Bronchial epithelial cell (primary cell): ENCODE measurements around the gene MOGAT2. TPM values are rescaled to one million over a fixed set of nuclear protein-coding genes. Genes with fewer than 3 reads are reported as not detected.

Source experiments
- DNase-seq: peaks from one replicate; pipeline ENCODE4 v3.0.0-alpha.2; 2010; ENCODE audit warnings: low read depth
- FAIRE-seq: peaks from 2 replicates; lab custom pipeline; 2011; peaks lifted over from hg19 to GRCh38; lab: Jason Lieb, UNC
- H3K27me3 ChIP-seq: 2 replicates; pipeline ENCODE4 v1.5.1; 2011; ENCODE audit warnings: low read length; ENCODE audit not compliant: control insufficient read depth, insufficient read depth
- H3K36me3 ChIP-seq: 2 replicates; pipeline ENCODE4 v1.5.1; 2011; ENCODE audit warnings: low read length; ENCODE audit not compliant: control insufficient read depth, insufficient read depth
- H3K4me3 ChIP-seq: 2 replicates; pipeline ENCODE4 v1.5.1; 2011; ENCODE audit warnings: mild to moderate bottlenecking, low read depth, low read length, control low read depth
- total RNA-seq: library from RNA; depleted of rRNA; stranded (reverse); fragments of >200 nt; gene quantifications from 2 replicates; pipeline ENCODE4 v1.2.1, GENCODE V29; 2014
- TF ChIP-seq, protein P1 (sequence below): IDR thresholded peaks from 2 replicates; pipeline ENCODE4 v1.5.1; 2011; ENCODE audit warnings: mild to moderate bottlenecking, moderate library complexity, low read length, control low read depth, inconsistent platforms; ENCODE audit not compliant: insufficient read depth, severe bottlenecking

Gene MOGAT2
- not detected in 2 replicates for total RNA-seq

DNA sequence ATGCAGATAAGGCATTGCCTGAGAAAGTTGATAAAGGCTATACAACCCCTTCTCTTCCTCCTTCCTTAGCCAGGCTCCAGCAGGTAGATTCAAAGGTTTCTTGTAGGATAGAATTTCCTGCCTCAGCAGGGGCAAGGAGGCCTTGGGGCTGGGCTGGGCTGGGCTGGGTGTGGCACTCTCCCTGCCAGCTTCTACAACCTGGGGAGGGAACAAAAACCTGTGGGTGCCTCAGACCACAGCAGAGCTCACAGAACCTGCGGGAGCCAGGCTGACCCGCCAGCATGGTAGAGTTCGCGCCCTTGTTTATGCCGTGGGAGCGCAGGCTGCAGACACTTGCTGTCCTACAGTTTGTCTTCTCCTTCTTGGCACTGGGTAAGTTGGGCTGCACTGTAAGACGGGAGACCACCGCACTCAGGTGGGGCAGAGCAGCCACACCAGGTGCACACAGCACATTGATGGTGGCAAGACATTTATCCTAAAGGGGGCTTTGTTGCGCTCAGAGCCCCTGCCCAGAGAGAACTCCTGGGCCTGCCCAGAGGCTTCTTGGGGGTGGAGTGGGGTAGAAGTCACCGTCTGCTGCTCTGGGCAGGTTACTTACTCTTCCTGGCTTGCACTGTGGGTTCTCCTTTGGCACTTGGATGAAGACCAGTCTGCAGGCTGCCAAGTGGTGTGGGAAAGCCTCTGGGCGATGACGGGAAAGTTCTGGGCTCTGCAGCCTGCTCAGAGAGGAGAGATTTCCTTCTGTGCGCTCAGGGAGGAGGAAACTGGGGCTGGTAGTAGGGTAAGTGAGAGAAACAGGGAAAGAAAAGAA is at the start of gene MOGAT2:
Gene MOGAT2 (plus strand): TSS at position 231 of the 811 bp plus-strand sequence. CDS start 51 bp downstream, at position 282.
- TF ChIP-seq, protein P1, sequence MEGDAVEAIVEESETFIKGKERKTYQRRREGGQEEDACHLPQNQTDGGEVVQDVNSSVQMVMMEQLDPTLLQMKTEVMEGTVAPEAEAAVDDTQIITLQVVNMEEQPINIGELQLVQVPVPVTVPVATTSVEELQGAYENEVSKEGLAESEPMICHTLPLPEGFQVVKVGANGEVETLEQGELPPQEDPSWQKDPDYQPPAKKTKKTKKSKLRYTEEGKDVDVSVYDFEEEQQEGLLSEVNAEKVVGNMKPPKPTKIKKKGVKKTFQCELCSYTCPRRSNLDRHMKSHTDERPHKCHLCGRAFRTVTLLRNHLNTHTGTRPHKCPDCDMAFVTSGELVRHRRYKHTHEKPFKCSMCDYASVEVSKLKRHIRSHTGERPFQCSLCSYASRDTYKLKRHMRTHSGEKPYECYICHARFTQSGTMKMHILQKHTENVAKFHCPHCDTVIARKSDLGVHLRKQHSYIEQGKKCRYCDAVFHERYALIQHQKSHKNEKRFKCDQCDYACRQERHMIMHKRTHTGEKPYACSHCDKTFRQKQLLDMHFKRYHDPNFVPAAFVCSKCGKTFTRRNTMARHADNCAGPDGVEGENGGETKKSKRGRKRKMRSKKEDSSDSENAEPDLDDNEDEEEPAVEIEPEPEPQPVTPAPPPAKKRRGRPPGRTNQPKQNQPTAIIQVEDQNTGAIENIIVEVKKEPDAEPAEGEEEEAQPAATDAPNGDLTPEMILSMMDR, result no peak
- Histone ChIP-seq H3K36me3 (no peaks in the 10 kb centered on the region), H3K4me3 (no peak within 1 kb of the TSS), H3K27me3 (no peaks in the 10 kb centered on the region)
- DNase-seq, result no peak
- no peak for FAIRE-seq

DNA sequence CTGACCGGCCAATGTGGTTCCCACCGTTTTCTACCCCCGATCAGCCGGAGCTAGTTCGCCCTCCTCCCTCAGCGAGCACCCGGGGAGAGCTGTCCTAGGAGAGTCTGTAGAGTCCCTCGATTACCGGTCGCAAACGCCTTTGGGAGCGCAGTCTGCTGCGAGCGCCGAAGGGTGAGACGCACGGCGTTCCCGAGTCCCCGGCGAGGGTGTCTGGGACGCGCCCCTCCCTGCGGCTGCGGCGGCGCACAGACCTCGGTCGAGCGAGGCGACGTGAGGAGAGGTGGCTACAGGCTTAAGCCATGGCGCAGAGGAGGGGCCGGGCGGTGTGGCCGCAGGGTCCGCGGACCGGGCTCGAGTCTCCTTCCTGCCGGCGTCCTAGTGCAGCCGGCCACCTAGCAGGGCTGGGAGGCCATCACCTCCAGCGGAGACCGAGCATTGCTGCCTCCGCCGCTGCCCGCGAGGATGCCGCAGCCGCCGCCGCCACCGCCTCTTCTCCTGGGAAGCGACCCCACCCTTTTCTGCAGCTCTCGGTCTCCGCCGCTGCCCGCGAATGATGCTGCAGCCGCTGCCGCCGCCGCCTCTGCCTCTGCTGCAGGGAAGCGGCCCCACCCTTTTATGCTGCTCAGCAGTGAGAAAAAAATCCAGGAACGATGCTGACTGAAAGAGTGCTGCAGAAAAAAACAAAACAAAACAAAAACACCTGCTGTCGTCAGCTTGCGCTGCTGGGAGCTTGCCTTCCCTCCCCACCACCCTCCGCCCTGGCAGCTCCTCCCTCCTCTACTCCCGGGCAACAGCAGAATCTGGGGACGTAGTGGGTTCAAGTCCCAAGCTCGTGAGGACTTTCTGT is 49.0 kb upstream of the MOGAT2 start, which contains the start of gene MAP6:
Gene MAP6 (minus strand): TSS at position 588 of the 847 bp plus-strand sequence. CDS start 669 bp downstream, outside the sequence.
- Histone ChIP-seq H3K36me3 (no peaks in the 10 kb centered on the region), H3K4me3 (peak within 1 kb of the TSS; percentile 17), H3K27me3 (peaks cover 34% of the 10 kb centered on the region)
- no peak for FAIRE-seq
- DNase-seq, result peak; percentile 11
- TF ChIP-seq, protein P1, result no peak

DNA sequence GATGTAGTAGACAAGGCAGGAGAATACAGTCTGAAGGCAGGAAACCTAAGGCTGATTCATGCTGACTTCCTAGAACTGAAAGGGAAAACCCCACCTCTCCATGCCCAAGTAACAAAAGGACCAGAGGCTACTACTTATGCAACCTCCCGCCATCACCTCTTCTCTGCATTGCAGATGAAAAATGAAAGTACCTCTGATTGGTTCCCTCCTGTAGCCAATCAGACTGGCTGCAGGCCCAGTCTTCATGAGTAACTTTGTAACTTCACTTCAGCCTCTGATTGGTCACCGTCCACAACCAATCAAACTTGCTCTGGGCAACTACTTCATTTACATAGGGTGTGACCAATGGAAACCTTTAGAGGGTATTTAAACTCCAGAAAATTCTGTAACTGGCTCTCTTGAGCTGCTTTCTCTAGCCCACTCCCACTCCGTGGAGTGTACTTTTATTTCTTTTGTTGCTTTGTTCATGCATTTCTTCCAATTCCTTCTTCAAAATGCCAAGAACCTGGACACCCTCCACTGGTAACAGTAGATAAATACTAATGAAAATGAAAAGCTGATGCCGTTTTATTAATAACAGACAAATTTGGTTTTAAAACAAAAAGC is 43.6 kb upstream of the MOGAT2 start:
- TF ChIP-seq, protein P1, result no peak
- no peak for FAIRE-seq
- no peak overlapping the region for H3K4me3 ChIP-seq
- H3K27me3 ChIP-seq, result peaks cover 14% of the 10 kb centered on the region
- H3K36me3 ChIP-seq, result no peaks in the 10 kb centered on the region
- DNase-seq, result peak; percentile 84

DNA sequence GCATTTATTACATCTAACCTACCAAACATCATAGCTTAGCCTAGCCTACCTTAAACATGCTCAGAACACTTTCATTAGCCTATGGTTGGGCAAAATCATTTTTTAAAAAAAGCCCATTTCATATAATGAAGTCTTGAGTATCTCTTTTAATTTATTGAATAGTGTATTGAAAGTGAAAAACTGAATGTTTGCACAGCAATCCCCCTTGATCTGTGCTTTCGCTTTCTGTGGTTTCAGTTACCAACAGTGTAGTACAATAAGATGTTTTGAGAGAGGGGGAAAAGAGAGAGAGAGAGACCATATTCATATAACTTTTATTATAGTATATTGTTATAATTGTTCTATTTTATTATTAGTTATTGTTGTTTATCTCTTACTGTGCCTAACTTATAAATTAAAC is 40.4 kb upstream of the MOGAT2 start:
- FAIRE-seq (no peak), DNase-seq (no peak)
- Histone ChIP-seq H3K27me3 (no peaks in the 10 kb centered on the region), H3K4me3 (no peak overlapping the region), H3K36me3 (no peaks in the 10 kb centered on the region)
- TF ChIP-seq, protein P1, result no peak

DNA sequence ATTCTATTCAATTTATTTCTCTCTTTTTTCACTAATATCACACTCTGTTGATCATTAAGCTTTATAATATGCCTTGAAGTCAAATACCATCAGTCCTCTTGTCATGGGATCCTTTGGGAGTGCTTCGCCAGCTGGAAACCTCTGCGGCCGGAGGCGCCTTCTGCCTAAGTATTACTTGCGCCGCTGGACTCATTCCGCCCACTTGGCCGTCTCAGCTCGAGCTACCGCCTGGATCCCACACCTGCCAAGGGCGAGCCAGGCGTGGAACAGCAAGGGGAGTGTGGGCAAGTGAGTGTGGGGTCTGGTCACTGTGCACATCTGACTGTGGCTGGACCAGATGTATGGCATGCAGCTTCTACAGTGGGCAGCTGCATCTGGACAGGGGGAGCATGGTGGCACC is 39.7 kb upstream of the MOGAT2 start:
- no peak for FAIRE-seq
- H3K27me3 ChIP-seq, result no peaks in the 10 kb centered on the region
- H3K4me3 ChIP-seq, result no peak overlapping the region
- TF ChIP-seq, protein P1, result no peak
- H3K36me3 ChIP-seq, result no peaks in the 10 kb centered on the region
- DNase-seq, result no peak
